HepG2 (cell line): ENCODE data around the gene PPP3R2. TPM values are rescaled to one million over a fixed set of nuclear protein-coding genes. Genes with fewer than 3 reads are reported as not detected.

Source experiments
- ATAC-seq: fragments of 200-7000 bp; cut with Tn5 transposase; 3 replicates; pipeline ENCODE4 v1.9.1; 2020; ENCODE audit warnings: mild to moderate bottlenecking, moderate library complexity
- BruUV-seq: library from RNA; stranded (reverse); fragments of 400-500 nt; replicated peaks from 2 replicates; lab custom pipeline; 2021; lab: Mats Ljungman, UMichigan
- CTCF ChIA-PET: fragments of 300-600 bp; formaldehyde crosslinking; extraction: SDS; loops from one replicate; lab custom pipeline; 2021; ENCODE audit warnings: low total read pairs, inconsistent platforms, low intra/inter-chr PET ratio; lab: Yijun Ruan, JAX
- POLR2A ChIA-PET: fragments of 350-600 bp; sonication (Branson Sonifier 250); formaldehyde crosslinking; loops from one replicate; lab custom pipeline; 2020; ENCODE audit warnings: antibody characterized with exemption, inconsistent platforms; lab: Yijun Ruan, JAX
- DNase-seq: peaks from one replicate; pipeline ENCODE4 v3.0.0-alpha.2; 2015; ENCODE audit warnings: low spot score
- FAIRE-seq: peaks from 3 replicates; lab custom pipeline; 2011; peaks lifted over from hg19 to GRCh38; lab: Jason Lieb, UNC
- H2AFZ ChIP-seq: one replicate; pipeline ENCODE4 v1.6.1; 2011; ENCODE audit warnings: low read length, inconsistent platforms
- H3K27ac ChIP-seq: fragments of 300-600 bp; 3 replicates; pipeline ENCODE4 v1.8.0; 2011; ENCODE audit warnings: mixed run types, mild to moderate bottlenecking, mixed read lengths, low read length, inconsistent platforms; ENCODE audit not compliant: insufficient read depth; ENCODE audit errors: extremely low read length
- H3K27me3 ChIP-seq, 2 experiments: fragments of 200-600 bp in 1 of 2; 2 replicates in 1 of 2; 3 replicates in 1 of 2; pipeline versions ENCODE4 v1.6.0 to v1.8.0; 2011; ENCODE audit warnings: low read length in 2 of 2, mild to moderate bottlenecking in 2 of 2, moderate library complexity in 2 of 2, inconsistent platforms in 1 of 2; ENCODE audit not compliant: insufficient read depth in 2 of 2, control insufficient read depth in 1 of 2
- H3K36me3 ChIP-seq, 2 experiments: fragments of 200-600 bp in 1 of 2; replicated peaks in 1 of 2; 2 replicates in 1 of 2; 3 replicates in 1 of 2; pipeline versions ENCODE4 v1.5.1 to v1.8.0; 2011; ENCODE audit warnings: low read length in 2 of 2, inconsistent platforms in 1 of 2; ENCODE audit not compliant: insufficient read depth in 2 of 2, control insufficient read depth in 1 of 2
- H3K4me1 ChIP-seq: 2 replicates; pipeline ENCODE4 v1.5.1; 2012; ENCODE audit warnings: low read length, inconsistent platforms; ENCODE audit not compliant: insufficient read depth
- H3K4me2 ChIP-seq: 2 replicates; pipeline ENCODE4 v1.6.0; 2011; ENCODE audit warnings: low read depth, low read length, inconsistent platforms
- H3K4me3 ChIP-seq, 3 experiments: fragments of 200-600 bp in 1 of 3; sonication (generic), shearing (Covaris generic) in 1 of 3; replicated peaks in 1 of 3; 2 replicates each; pipeline ENCODE4 v1.5.1; 2011 to 2016; ENCODE audit warnings: low read length in 3 of 3, inconsistent platforms in 2 of 3, low read depth in 2 of 3, mild to moderate bottlenecking in 2 of 3, control low read depth in 1 of 3, mixed read lengths in 1 of 3; ENCODE audit not compliant: insufficient read depth in 1 of 3
- H3K79me2 ChIP-seq: one replicate; pipeline ENCODE4 v1.6.1; 2011; ENCODE audit warnings: low read length, inconsistent platforms; ENCODE audit not compliant: insufficient read depth
- H3K9ac ChIP-seq: 2 replicates; pipeline ENCODE4 v1.6.0; 2011; ENCODE audit warnings: mild to moderate bottlenecking, low read depth, low read length, inconsistent platforms; ENCODE audit not compliant: insufficient read depth
- H3K9me3 ChIP-seq: 2 replicates; pipeline ENCODE4 v1.5.1; 2012; ENCODE audit warnings: mild to moderate bottlenecking, low read length
- H4K20me1 ChIP-seq: 2 replicates; pipeline ENCODE4 v1.6.0; 2011; ENCODE audit warnings: inconsistent platforms, mild to moderate bottlenecking, low read length, moderate library complexity; ENCODE audit not compliant: insufficient read depth
- FOXA3 ChIP-seq: IDR thresholded peaks from 2 replicates; pipeline ENCODE4 v1.6.1; 2016; ENCODE audit warnings: missing genetic modification reagents, missing compliant biosample characterization
- KDM2A ChIP-seq: sonication (generic); formaldehyde crosslinking; IDR thresholded peaks from 2 replicates; pipeline ENCODE4 v1.4.0; 2020; ENCODE audit warnings: low read depth, missing genetic modification reagents, borderline replicate concordance
- KDM3A ChIP-seq: IDR thresholded peaks from 2 replicates; pipeline ENCODE4 v1.6.1; 2018; ENCODE audit warnings: low read depth, missing compliant biosample characterization
- NPAS2 ChIP-seq: sonication (generic); formaldehyde crosslinking; IDR thresholded peaks from 2 replicates; pipeline ENCODE4 v1.8.0; 2022; ENCODE audit warnings: mild to moderate bottlenecking, missing genetic modification reagents, borderline replicate concordance
- NR2F1 ChIP-seq, 2 experiments: fragments of 450-650 bp in 1 of 2; formaldehyde crosslinking in 1 of 2; IDR thresholded peaks; 2 replicates each; pipeline versions ENCODE4 v1.5.0 to v1.6.1; 2016 to 2020; ENCODE audit warnings: mild to moderate bottlenecking in 1 of 2, missing compliant biosample characterization in 1 of 2, missing genetic modification reagents in 1 of 2, moderate library complexity in 1 of 2
- TFDP1 ChIP-seq: IDR thresholded peaks from 2 replicates; pipeline ENCODE4 v1.6.1; 2016; ENCODE audit warnings: missing compliant biosample characterization, missing genetic modification reagents, borderline replicate concordance
- ZBTB44 ChIP-seq: sonication (generic); formaldehyde crosslinking; IDR thresholded peaks from 2 replicates; pipeline ENCODE4 v1.4.0; 2020; ENCODE audit warnings: missing genetic modification reagents
- ZMYM4 ChIP-seq: sonication (generic); formaldehyde crosslinking; IDR thresholded peaks from 2 replicates; pipeline ENCODE4 v1.8.1; 2023; ENCODE audit warnings: mild to moderate bottlenecking, missing genetic modification reagents
- ZNF432 ChIP-seq: sonication (generic); formaldehyde crosslinking; IDR thresholded peaks from 2 replicates; pipeline ENCODE4 v1.5.0; 2020; ENCODE audit warnings: missing genetic modification reagents, mild to moderate bottlenecking, borderline replicate concordance
- ZNF564 ChIP-seq: sonication (generic); formaldehyde crosslinking; IDR thresholded peaks from 2 replicates; pipeline ENCODE4 v1.8.1; 2023; ENCODE audit warnings: mild to moderate bottlenecking, missing genetic modification reagents
- ZNF749 ChIP-seq: sonication (generic); formaldehyde crosslinking; IDR thresholded peaks from 2 replicates; pipeline ENCODE4 v1.8.0; 2022; ENCODE audit warnings: mild to moderate bottlenecking, missing genetic modification reagents, moderate library complexity, borderline replicate concordance
- ZSCAN20 ChIP-seq: sonication (generic); formaldehyde crosslinking; IDR thresholded peaks from 2 replicates; pipeline ENCODE4 v1.4.0; 2020; ENCODE audit warnings: missing genetic modification reagents, mild to moderate bottlenecking, borderline replicate concordance
- WGBS: methylation state at CpG from one replicate; pipeline ENCODE4 v1.1.6; 2017; ENCODE audit warnings: low lambda C conversion rate; 5-methylcytosine and 5-hydroxymethylcytosine counted together
- in situ Hi-C: cut with HindIII; loops from 2 replicates; pipeline ENCODE4 v1.10.0; 2017; ENCODE audit warnings: low pct_unique_long_range_greater_than_20kb; ENCODE audit not compliant: extremely low pct_ligation_motif_present
- intact Hi-C: fragments of 100-400 bp; cut with micrococcal nuclease; formaldehyde crosslinking; loops from one replicate; pipeline ENCODE4 v1.10.0; 2022; ENCODE audit not compliant: unreplicated experiment
- polyA plus RNA-seq, 8 experiments: library from polyadenylated mRNA; depleted of rRNA in 3 of 8; stranded (reverse) in 7 of 8; unstranded in 1 of 8; fragments of >200 nt; fragmentation: Illumina TruSeq in 4 of 8; extraction: Trizol in 4 of 8; gene quantifications; 2 replicates each; pipeline versions ENCODE4 v1.2.1 to v1.2.3, GENCODE V29; 2011 to 2016; ENCODE audit warnings: low read depth in 4 of 8, missing spikeins in 1 of 8, mixed read lengths in 1 of 8; ENCODE audit not compliant: insufficient read depth in 1 of 8
- total RNA-seq, 5 experiments: library from RNA; depleted of rRNA; stranded (reverse); fragments of >200 nt; fragmentation: Illumina TruSeq; extraction: Trizol; gene quantifications; 2 replicates each; pipeline ENCODE4 v1.2.3, GENCODE V29; 2016; ENCODE audit warnings: low read depth in 1 of 5

Gene PPP3R2
- total and polyA plus RNA-seq, 2 of the 13 experiments (the other 11 are each of a cell fraction or from before 2014, with no cell fraction given): not detected

DNA sequence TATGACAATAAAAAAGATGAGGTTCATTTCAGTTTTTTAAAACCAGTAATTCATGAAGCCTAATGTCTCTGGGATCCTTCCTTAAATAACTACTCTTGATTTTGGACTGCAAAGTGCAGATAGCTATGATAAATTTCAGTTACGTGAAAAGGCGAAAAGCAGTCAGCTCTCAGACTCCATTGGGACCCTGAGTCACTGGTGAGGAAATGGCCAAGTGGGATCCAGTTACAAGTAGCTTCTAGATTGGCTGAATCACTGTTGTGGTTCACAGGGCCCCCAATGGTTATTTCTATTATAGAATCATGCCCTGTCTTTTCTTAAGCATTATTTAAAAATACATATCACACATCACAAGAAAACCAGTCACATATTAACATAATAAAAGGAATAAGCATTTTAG lies 31.1 kb upstream of the PPP3R2 start (continued):
- TF ChIP-seq ZBTB44 (CRISPR knock-in tag) (no peak), FOXA3 (no peak), ZSCAN20 (CRISPR knock-in tag) (no peak)

DNA sequence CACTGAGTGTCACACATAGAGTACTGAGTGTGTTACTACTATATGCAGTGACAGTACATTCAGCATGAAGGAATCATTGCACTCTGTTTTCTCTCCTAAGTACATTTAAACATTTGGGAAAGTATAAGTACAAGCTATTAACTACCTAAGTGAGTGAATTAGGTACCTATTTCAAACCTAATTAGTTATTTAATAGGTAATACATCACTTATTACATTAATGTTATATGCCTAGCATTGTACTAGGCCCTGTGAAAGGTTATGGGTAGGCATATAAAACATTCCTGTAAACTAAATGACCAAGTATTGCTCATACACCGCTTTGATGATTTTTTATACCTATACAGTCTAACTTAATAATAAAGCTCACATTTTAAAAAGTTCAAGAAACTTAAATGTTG lies 25.7 kb upstream of the PPP3R2 start:
- POLR2A ChIA-PET: no interaction called here
- no peaks in the 10 kb centered on the region for H3K79me2 ChIP-seq
- in situ Hi-C loops (no loop called here), intact Hi-C loops (no loop called here)
- BruUV-seq: no TSS peak
- no peak overlapping the region for H3K27ac ChIP-seq
- FAIRE-seq (no peak), DNase-seq (no peak), ATAC-seq (no peak)
- WGBS: 2% methylated on average over 1 of the region's 1 CpG
- H3K4me2 ChIP-seq: no peak overlapping the region
- CTCF ChIA-PET: no interaction called here
- no peaks in the 10 kb centered on the region for H4K20me1 ChIP-seq
- H3K36me3 ChIP-seq: no peaks in the 10 kb centered on the region
- no peak overlapping the region for H3K4me3 ChIP-seq
- no peak overlapping the region for H3K9ac ChIP-seq
- no peak overlapping the region for H2AFZ ChIP-seq
- no peaks in the 10 kb centered on the region for H3K4me1 ChIP-seq
- H3K9me3 ChIP-seq: no peaks in the 10 kb centered on the region
- no peak for TF ChIP-seq NR2F1 (CRISPR knock-in tag; IDR thresholded peaks at IDR 0.05)
- no peak for TF ChIP-seq ZMYM4 (CRISPR knock-in tag)
- no peak for TF ChIP-seq ZNF749 (CRISPR knock-in tag)
- no peak for TF ChIP-seq TFDP1 (CRISPR knock-in tag)
- no peak for TF ChIP-seq KDM3A (CRISPR knock-in tag)
- TF ChIP-seq NPAS2: no peak
- no peak for TF ChIP-seq ZNF432
- no peak for TF ChIP-seq ZNF564 (CRISPR knock-in tag)
- no peak for TF ChIP-seq KDM2A (CRISPR knock-in tag)
- TF ChIP-seq, all 625 proteins: peak for 0
- no peaks in the 10 kb centered on the region; a peak in 1 of 5 replicates for H3K27me3 ChIP-seq
